ENCODE results near the gene CIPC.
A peak's percentile ranks its signal among the peaks of the same experiment; 100 is the strongest.

The CIPC gene

DNA sequence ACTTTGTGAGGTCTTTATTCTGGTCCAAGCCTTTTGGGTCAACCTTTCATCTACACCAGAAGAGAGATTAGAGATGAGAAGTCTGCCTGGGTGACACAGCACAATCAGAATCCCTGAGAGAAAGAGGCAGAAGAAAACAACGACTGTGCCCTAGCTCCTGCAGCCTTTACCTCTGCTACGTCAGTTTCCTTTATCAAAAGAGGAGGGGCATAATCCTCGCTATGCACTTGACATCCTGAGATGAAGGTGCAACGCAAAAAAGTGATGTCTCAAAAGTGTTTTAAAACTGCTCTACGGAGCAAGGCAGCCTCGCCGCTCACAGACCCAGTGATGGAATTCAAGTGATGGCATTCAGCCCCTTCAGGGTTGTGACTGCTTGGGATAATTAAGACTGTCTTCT, 21.8 kb downstream of the CIPC start:
- peak in 1 of 42 donors; percentile 15 for DNase-seq
- intact Hi-C loops (cut with DNase I), result no loop called here

DNA sequence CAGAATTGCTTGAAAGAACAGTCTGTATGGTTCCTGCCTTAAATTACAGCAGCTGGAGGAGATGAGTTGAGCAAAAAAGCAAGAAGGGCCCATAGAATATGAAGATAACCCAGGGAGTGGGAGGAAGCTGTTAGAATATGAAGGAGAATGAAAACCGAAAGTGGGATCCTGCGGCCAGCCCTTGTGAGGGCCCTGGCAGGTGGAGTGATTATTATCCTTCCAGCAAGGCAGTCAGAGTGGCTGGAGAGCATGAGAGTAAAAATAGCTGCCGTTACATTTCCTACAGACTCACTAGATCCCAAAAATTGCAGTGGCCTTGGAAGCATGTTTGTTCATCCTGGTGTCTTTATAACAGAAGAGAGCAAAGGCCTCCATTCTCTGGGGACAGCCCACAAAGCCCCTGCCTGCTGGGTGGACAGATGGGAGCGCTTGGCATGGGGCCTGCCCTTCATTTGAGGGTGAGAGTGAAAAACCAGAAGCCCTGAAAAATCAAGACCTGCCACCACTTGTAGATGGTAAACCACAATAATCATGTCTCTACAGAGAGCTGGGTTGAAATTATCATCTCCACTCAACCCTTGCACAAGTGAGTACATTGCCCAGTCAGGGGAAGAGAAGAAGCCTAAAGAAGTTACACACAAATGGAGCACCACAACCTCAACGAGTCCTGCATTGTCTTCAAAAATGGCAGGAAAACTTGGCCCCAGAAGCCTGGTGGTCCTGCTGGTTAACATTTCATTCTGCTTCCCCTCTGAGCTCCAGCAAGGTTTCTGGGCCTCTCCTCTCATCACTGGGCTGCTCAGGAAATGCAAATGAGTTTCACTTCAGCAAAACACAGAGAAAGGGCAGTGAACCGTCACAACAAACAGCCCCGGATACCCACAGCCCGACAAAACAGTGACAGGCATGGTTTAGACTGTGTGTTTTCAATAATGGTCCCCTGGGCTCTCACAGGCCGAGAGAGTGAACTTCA, 23.0 kb downstream of the CIPC start:
- intact Hi-C loops (cut with DNase I), result no loop called here
- DNase-seq, result peak in 39 of 42 donors; percentile 37 to 86 (median 66)

DNA sequence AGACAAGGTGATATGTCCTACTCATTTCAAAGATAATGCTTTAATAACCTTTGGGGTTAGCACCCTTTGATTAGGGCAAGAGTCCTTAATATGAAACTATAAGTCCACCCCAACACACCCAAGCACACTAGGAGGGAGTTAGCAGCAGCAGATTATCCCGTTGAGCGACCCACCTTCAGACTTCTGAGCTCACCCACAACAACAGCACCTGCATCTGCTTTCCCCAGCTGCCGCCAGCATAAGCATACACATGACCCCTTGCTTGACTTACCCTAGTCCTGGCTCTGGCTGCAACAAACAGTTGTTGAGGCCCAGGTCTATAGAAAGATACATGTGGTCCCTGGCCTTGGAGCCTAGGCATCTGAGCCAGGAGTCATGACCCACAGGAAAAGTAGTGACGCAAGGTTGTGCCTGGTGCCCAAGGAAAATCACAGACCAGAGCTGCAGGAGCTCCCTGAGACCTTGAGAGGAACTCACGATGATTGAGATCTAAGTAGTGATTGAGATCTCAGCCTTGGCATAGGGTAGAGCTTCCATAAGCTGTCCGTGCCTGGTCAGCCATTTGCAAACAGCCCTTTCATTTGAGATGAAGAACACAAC, 24.6 kb downstream of the CIPC start:
- intact Hi-C loops (cut with DNase I), result no loop called here
- DNase-seq, result peak in 2 of 42 donors; percentile 4 to 31

DNA sequence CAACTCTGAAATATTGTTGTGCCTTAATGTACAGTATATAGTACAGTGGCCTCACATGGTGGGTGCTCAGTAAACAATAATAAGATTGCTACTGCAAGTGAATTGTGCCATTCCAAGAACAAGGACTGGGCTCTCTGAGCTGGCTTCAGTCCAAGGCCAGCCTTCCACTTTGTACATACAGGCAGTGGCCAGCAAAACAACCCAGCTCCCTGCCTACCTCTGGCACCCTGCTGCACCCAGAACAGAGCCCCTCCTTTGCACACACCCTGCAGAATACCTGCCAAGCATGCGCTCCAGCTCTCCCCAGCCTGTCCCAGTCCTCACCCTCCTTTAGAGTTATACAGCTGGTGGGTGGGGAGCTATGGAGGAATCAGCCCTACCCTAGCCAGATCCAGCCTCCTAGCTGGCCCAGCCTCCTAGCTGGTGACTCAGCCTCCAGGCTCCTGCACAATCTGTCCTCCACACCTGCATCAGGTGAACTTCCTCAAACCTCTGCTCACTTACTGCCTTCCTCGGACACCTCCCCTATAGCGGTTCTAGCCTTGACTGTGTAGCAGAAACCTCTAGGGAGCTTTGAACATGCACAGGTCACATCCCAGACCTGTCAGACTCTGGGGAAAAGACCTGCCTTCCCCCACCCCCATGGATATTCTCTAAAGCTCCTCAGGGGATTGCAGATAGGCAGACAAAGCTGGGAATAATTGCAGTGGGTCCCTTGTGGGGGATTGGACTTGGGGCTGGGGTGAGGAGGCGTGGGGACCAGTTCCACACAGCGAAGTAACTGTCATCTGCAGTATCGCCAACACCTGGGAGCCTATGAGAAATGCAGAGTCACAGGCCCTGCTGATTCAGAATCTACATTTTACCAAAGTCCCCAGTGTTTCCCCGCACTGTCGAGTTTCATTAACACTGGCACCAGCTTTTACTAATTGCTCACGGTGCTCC, 25.6 kb downstream of the CIPC start:
- DNase-seq, result peak; percentile 61 to 94 (median 77)
- intact Hi-C loops (cut with DNase I), result no loop called here

DNA sequence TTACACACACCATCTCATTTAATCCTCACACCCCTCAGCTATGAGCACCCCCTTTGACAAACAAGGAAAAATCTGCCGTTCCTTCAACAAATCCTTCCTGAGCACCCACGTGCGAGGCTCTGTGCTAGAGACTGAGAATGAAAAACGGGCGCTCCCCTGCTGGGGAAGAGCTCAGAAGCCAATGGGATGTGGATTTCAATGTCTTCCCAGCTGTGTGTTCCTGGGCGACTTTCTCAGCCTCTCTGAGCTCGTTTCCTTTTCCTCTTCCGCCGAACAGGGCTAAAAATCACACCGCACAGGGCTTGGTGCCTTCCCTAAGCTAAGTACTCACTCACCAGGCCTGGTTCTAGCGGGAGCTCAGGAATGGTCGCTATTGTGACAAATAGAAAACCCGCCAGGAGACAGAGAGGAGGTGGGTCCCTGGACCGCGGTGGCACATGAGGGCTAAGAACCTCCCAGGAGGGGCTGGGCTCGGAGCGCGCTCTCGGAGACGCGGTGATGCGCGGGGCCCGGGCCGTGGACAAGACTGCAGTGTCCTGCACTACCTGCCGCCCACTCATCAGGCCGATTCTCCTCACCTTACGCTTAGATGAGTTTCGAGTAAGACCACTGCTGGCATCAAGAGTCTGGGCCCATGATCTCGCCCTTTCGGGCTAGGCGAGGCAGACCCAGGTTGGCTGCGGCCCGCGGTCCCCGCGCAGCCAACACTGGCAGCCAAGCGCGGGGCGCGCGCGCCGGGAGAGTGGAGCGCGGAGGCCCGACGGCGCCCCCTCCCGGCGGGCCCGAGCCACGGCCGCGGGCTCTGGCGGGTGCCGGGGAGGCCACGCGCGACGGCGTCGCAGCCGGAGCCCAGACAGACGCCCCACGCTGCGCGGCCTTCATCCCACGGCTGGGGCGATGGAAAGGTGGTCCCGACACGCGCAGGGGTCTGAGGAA, 26.6 kb downstream of the CIPC start:
- intact Hi-C loops (cut with DNase I), result no loop called here
- DNase-seq, result peak; percentile 40 to 88 (median 76)

DNA sequence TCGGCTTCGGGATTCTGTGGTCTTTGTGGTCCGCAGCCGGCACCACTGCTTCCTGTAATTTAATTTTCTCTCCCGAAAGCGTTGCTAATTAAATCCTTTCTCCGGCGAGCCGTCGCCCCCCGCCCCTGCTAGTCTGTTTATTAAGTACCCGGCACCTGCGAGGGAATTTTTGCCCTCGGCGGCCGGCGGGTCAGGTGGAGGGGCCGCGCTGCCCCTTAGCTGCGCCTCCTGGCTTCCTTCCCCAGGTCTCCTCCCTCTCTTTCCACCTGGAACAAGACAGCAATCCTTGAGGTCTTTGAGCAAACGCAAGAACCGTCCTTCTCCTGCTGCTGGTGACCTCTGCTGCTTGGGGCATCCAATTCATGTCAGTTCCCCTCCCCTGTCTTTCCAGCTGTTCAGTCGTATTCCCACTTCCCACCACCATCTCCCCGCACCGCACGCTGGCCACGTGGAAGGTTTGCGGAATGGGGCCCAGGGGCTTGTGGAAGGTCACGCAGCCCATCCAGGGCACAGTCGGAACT, 27.3 kb downstream of the CIPC start:
- intact Hi-C loops (cut with DNase I), result no loop called here
- peak in 1 of 42 donors; percentile 35 for DNase-seq

DNA sequence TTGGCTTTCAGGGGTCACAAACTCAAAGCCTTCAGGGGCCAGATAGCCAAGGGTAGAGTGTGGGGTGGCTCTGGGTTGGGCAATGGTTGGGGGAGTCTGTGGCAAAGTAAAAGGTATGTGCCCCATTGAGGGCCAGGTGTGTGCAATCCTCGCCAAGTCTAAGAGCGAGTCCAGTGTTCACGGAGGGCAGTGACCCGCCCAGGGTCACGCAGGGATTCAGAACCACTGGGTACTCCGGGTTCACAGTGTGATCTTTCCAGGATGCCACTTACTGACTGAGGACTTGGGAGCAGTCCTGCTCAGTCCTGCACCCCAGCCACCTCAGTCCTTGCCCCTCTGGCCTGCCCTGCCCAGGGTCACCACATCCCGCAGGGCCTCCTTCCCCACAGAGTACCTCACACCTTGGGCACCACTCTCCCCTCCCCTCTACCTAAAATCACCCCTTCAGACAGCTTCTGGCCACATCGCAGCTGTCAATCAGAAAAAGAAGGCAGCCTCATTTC, 27.8 kb downstream of the CIPC start:
- intact Hi-C loops (cut with DNase I), result no loop called here

DNA sequence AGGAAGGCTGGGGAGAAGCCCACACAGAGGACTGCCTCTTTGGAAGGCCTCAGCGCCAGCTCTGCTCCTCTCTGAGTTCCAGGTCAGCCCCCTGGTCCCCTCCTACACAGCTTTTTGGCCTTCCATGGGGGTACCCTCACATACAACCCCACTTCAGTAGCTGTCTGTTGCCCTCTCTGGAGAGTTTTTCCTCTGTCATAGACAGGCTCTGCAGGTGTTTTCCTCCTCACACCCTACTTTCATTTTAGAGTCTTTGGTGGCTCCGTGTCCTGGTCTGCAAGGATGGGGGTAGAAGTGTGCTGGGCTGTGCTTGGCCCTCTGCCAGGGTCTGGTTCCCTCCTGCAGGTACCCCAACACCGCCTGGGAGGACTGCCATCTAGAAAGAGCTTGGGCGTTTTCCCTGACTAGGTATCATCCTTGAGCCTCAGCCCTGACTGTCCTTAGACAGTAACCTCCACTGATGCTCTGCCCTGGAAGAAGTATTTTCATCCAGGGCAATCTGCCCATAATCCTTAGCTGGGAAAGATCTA, 28.5 kb downstream of the CIPC start:
- intact Hi-C loops (cut with DNase I), result no loop called here
- DNase-seq, result peak in 2 of 42 donors; percentile 15 to 29

More for the DNA sequence above, 27.8 kb downstream of the CIPC start:
- DNase-seq, result peak in 2 of 42 donors; percentile 16 to 19

DNA sequence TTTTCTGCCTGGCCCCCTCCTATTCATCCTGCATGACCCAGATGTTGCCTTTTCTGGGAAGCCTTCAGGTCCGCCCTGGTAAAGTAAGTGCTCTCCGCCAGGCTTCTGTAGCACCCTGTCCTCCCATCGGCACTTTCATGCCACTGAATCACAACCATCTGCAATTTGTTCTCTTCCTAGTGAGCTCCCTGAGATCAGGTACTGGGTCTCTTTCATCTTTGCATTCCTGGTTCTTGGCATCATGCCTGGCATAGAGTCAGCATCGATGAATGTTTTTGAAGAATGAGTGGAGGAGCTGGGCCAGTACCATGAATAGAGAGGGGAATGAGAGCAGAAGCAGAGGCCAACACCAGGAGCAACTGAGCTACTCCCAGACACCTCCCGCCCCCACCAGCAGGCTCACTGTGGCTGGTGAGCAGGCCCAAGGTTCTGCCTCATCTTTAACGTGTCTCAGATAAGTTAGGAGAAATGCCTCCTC, 30.4 kb downstream of the CIPC start:
- intact Hi-C loops (cut with DNase I), result no loop called here
- peak in 16 of 42 donors; percentile 21 to 66 (median 43) for DNase-seq

DNA sequence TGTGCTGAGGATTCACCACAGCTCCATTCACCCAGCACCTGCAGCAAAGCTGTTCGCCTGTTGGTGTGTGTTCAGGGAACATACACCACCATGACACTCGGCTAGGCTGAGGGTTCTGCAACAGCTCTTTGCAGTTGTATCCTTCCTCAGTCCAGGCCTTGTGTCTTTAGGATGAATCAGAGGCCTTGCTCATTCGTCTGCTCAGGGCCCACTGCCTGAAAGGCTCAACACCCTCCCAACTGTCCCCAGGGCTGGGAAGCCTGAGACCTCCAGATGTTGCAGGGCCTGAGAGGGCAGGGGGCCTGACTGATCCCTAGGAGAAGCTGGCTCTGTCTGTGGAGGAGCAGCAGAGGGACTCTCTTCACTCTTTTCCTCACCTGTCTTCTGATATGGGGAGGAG, 32.3 kb downstream of the CIPC start:
- DNase-seq, result peak in 2 of 42 donors; percentile 9 to 18
- intact Hi-C loops (cut with DNase I), result no loop called here

DNA sequence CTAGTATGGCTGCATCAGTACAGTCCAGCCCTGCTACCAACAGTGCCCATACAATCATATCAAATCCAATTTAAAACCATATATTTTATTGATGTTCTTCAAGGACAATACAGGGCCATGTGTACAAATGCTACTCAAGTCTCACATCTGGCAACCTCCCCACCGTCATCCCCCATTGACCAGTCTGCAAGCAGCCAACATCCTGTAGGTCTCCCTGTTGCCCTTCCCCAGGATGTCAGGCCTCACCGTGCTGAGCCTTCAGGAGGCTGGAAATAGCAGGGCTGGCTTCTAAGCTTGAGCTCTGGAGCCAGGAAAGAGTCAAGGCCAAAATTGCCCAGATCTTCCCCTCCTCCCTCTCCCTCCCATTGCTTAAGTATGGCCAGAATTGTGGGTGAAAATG, 33.1 kb downstream of the CIPC start:
- intact Hi-C loops (cut with DNase I), result no loop called here
- DNase-seq, result peak in 2 of 42 donors; percentile 7 to 12

DNA sequence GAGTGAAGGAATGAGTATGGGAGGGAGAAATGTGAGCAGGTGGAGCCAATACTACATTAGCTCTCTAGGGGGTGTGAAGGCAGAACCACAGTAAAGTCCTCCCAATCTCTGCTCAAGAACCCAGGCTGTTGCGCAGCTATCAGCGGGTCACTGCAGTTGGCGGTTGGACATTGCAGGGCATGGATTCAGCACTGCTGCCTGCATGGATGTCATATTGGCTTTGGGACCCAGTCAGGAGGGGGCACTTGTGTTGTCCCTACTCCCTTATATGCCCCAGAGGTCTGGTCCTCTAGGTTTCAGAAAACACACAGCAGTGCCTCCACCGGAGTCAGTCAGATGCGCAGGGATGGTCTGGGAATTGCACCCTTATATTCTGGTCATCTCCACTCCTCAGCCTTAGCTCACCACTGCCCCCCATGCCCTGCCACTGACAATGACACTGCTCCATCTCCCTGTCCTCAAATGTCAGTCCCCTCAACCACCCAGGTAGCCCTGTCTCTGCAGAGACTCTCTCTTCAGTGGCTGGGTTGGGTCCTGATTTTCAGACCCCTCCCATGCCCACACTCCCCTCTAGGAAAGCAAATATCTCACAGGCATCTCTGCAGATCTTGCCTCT, 33.9 kb downstream of the CIPC start:
- DNase-seq, result peak in 2 of 42 donors; percentile 13 to 31
- intact Hi-C loops (cut with DNase I), result no loop called here

DNA sequence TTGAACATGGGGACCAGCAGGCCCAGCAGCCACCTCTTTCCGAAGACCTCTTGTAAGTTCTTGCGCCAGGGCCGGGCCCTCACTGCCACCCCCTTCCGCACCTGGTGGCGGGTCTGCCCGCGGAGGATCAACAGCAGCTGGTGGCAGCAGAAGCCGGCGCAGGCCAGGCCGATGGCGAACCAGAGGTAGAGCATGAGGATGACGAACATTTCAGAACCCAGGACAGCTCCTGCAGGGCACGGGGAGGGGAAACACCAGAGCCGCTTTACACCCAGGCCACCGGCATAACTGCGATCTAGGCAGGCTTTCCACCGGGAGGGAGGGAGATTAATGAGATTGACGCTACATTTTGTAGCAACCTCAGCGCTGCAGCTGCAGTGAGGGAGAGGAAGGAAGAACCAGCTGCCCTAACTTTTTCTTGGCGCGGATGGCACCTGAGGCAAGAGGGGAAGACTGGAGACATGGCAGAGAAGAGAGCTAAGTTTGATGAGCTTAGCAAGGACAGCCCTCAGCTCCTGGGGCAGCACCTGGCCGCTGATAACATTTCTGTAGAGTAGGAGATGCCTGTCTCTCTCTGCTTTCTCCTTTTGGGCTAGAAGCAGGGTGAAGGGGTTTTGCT, 35.8 kb downstream of the CIPC start:
- DNase-seq, result peak in 10 of 42 donors; percentile 36 to 82 (median 46)
- intact Hi-C loops (cut with DNase I), result no loop called here

DNA sequence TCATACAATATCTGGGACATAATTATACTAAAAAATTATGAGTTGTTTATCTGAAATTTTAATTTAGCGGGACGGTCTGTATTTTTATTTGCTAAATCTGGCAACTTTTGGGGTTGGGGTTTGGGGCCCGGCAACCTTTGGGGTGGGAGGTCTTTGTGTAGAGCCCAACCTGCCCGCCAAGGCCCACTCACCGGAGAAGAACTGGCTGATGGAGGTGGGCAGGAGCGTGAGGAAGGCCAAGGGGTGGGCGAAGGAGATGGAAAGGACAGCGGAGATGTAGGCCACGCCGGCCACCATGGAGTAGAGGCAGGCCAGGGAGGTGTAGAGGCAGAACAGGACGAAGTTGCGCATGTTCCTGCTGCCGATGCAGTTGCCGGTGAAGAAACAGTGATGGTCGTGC, 41.0 kb downstream of the CIPC start:
- DNase-seq, result no peak
- intact Hi-C loops (cut with DNase I), result no loop called here

DNA sequence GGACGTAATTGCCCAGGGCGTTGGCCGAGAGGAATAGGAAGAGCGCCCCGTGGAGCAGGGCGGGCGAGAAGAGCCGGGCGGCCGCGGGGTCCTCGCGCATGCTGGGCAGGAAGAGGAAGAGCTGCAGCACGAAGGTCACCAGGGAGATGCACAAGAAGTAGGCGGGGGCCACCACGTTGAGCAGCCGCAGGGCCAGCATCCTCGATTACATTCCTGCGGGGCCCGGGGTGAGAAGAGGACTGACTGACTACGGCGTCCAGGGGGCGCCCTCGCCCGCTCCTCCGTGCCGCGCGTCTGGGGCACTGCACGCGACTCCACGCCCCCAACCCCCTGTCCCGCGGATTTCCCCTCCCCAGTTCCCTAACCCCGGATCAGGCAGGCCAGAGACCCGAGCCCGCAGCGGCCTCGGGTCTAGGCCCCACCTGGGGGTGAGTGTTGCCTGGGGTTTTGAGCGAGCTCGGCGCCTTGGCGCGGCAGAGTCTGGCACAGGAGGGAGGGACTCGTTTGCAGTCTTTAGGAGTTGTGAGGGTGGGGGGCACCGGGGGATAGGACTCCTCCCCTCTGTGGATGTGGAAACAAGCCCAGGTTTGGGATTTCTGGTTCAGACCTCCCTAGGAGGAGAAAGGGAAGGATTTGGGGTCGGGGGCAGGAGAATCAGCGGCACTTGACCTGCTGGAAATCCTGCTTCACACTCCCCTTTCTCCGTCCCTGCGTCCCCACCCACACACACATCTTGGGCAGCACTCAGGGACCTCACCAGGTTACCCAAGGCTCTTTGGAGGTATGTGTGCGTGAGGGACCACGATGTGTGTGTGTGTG, 41.7 kb downstream of the CIPC start:
- intact Hi-C loops (cut with DNase I), result no loop called here

More for the DNA sequence above, 41.7 kb downstream of the CIPC start:
- DNase-seq, result peak in 39 of 42 donors; percentile 36 to 85 (median 75)
